Measurements from ENCODE around the gene RRAS2. TPM values are rescaled to one million over a fixed set of nuclear protein-coding genes. Genes with fewer than 3 reads are reported as not detected.

Gene RRAS2
- total RNA-seq, 4 donors from 2014 or later: 44.0 to 110 (median 69.5) TPM

DNA sequence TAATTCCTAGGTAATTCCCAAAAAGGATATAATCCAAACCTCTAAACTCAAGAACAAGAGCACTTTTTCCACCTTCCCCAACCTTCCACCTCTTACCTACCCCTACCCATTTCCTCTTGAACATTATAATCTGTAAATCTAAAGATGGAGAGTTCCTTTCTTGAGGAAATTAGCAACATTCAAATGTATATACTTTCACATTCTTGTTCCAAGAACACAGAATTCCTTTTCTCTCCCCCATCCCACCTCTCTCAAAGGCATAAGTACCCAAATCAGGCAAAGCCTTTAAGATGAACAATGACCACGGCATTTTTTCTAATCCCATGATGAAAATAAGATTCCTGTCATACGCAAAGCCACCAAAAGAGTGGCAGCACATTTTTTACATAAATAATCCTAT lies 18.3 kb downstream of the RRAS2 start:
- no peaks in the 10 kb centered on the region for H3K36me3 ChIP-seq
- peaks cover 0 to 2% (median 0%) of the 10 kb centered on the region in 3 donors for H3K4me1 ChIP-seq
- TF ChIP-seq EP300 (IDR thresholded peaks at IDR 0.05) (no peak), POLR2AphosphoS5 (IDR thresholded peaks at IDR 0.05) (no peak), POLR2A (IDR thresholded peaks at IDR 0.05) (no peak)
- TF ChIP-seq, protein P1, sequence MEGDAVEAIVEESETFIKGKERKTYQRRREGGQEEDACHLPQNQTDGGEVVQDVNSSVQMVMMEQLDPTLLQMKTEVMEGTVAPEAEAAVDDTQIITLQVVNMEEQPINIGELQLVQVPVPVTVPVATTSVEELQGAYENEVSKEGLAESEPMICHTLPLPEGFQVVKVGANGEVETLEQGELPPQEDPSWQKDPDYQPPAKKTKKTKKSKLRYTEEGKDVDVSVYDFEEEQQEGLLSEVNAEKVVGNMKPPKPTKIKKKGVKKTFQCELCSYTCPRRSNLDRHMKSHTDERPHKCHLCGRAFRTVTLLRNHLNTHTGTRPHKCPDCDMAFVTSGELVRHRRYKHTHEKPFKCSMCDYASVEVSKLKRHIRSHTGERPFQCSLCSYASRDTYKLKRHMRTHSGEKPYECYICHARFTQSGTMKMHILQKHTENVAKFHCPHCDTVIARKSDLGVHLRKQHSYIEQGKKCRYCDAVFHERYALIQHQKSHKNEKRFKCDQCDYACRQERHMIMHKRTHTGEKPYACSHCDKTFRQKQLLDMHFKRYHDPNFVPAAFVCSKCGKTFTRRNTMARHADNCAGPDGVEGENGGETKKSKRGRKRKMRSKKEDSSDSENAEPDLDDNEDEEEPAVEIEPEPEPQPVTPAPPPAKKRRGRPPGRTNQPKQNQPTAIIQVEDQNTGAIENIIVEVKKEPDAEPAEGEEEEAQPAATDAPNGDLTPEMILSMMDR (IDR thresholded peaks at IDR 0.05): no peak
- H3K27me3 ChIP-seq: no peaks in the 10 kb centered on the region
- H3K4me3 ChIP-seq: no peak overlapping the region
- H3K9me3 ChIP-seq: peaks cover 0 to 10% (median 0%) of the 10 kb centered on the region in 3 donors
- H3K27ac ChIP-seq: no peak overlapping the region
- 90 to 92% methylated on average over 2 of the region's 2 CpGs for WGBS, 2 donors (ENCODE audit: low coverage in 1 of 2)
- ATAC-seq: no peak

DNA sequence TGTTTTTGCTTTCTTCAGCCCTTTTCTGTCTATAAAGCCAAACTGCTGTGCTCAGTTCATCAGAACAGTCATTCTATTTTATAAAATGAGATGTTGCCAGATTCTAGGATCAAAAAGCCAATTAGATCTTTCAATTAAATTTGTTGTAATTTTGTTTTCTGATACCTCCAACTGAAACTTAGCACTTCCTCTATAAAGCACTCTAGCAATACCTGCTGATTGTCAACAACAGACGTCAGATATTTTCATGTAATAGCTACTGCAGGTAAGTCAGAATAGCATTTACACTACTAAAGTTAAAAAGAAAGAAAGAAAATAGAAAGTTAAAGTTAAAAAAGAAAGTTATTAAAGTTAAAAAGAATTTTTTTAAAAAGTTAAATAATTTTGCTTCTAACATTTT lies 19.6 kb downstream of the RRAS2 start:
- Histone ChIP-seq H3K4me1 (peaks cover 0 to 9% (median 0%) of the 10 kb centered on the region in 3 donors), H3K27me3 (no peaks in the 10 kb centered on the region), H3K36me3 (no peaks in the 10 kb centered on the region), H3K27ac (no peak overlapping the region), H3K4me3 (no peak overlapping the region), H3K9me3 (peaks cover 0 to 10% (median 0%) of the 10 kb centered on the region in 3 donors)
- no peak for ATAC-seq
- 100% methylated on average over 1 of the region's 1 CpG for WGBS, 2 donors (ENCODE audit: low coverage in 1 of 2)
- TF ChIP-seq EP300 (IDR thresholded peaks at IDR 0.05): no peak
- TF ChIP-seq POLR2AphosphoS5 (IDR thresholded peaks at IDR 0.05): no peak
- TF ChIP-seq, protein P1 (IDR thresholded peaks at IDR 0.05): no peak
- TF ChIP-seq POLR2A (IDR thresholded peaks at IDR 0.05): no peak

DNA sequence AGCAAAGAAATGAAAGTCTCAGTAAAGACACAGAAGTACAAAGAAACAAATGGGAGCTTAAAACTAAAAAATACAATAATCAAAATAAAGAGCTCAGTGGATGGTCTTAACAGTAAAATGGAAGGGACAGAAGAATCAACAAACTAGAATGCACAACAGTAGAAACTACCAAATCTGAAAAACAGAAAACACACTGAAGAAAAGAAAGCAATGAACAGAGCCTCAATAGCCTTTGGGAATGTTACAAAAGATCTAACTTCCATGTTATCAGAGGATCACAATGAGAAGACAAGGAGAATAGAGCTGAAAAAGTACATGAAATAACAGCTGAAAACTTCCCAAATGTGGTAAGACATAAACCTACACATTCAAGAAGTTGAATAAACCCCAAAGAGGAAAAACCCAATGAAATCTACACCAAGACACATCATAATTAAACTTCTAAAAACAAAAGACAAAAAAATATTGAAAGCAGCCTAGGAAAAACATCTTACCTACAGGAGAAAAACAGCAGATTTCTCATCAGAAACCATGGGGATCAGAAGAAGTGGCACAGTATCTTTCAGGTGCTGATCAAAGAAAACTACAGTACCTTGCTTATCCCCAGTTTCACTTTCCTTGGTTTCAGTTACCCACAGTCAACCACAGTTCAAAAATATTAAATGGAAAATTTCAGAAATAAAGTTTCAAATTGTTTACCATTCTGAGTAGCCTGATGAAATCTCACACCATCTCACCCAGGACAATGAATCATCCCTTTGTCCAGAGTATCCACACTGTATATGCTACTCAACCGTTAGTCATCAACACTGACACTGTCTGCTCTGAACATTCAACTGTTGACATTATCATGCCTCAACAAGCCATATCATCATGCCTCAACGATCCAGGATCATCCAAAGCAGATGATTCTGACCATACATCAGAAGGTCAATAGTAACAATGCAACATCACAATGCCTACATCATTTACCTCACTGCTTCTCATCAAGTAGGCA lies 22.2 kb downstream of the RRAS2 start:
- H3K36me3 ChIP-seq: no peaks in the 10 kb centered on the region
- 40 to 51% methylated on average over 2 of the region's 2 CpGs for WGBS, 2 donors (ENCODE audit: low coverage in 1 of 2)
- no peak overlapping the region for H3K27ac ChIP-seq
- no peak overlapping the region for H3K4me3 ChIP-seq
- peaks cover 0 to 10% (median 0%) of the 10 kb centered on the region in 3 donors for H3K4me1 ChIP-seq
- ATAC-seq: no peak
- peaks cover 0 to 10% (median 0%) of the 10 kb centered on the region in 3 donors for H3K9me3 ChIP-seq
- no peak for TF ChIP-seq POLR2A (IDR thresholded peaks at IDR 0.05)
- TF ChIP-seq POLR2AphosphoS5 (IDR thresholded peaks at IDR 0.05): no peak
- TF ChIP-seq, protein P1 (IDR thresholded peaks at IDR 0.05): no peak
- TF ChIP-seq EP300 (IDR thresholded peaks at IDR 0.05): no peak
- no peaks in the 10 kb centered on the region for H3K27me3 ChIP-seq

DNA sequence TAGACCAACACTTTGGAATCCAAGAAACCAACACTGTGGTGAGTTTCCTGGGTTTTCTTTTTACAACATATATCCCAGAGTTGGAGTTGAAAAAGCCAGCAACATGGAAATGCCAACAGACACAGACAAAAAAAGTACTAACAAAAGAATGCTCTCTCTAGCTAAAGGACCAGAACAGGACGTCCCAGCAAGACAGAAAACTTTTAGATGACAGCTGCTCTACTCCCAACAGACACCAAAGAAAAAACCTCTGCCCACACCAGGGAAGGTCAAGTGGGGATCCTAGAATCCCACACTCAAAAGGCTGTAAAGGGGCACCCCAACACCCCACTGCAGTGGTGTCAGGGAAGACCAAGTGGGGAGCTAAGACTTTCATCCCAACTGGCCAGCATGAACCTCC lies 23.3 kb downstream of the RRAS2 start:
- TF ChIP-seq, protein P1 (IDR thresholded peaks at IDR 0.05): no peak
- no peak for ATAC-seq
- Histone ChIP-seq H3K27me3 (no peaks in the 10 kb centered on the region), H3K36me3 (no peaks in the 10 kb centered on the region), H3K9me3 (peaks cover 0 to 10% (median 0%) of the 10 kb centered on the region in 3 donors), H3K27ac (no peak overlapping the region), H3K4me3 (no peak overlapping the region), H3K4me1 (peaks cover 0 to 15% (median 0%) of the 10 kb centered on the region in 3 donors)
- 22% methylated on average over 1 of the region's 1 CpG; no CpG with 5 or more reads in 1 of the 2 donors for WGBS, 2 donors (ENCODE audit: low coverage in 1 of 2)

All from gastroesophageal sphincter (tissue), 4 donors.